ENCODE data around the gene NCK1. TPM values are rescaled to one million over a fixed set of nuclear protein-coding genes. Genes with fewer than 3 reads are reported as not detected.
A peak's percentile ranks its signal among the peaks of the same experiment; 100 is the strongest.
"Not testable (repeated sequence)": the region's sequence is repeated elsewhere in the genome, so short reads cannot be mapped to it uniquely, and the experiment has no call there.

NCK1 gene
- total RNA-seq, 2 experiments from 2014 or later = 30.4 to 31.9 TPM

- POLR2A ChIA-PET = interaction anchor here (0.7 to 4.5 kb wide), 5 partner anchors 23 to 1731 kb away, joined by 3 to 46 read pairs (median 5); partner anchors contain the start of genes CEP70 and STAG1
- H3K36me3 Mint-ChIP-seq (ENCODE audit: low read depth) = peaks cover 35% of the 10 kb centered on the region
- H3K4me3 Mint-ChIP-seq = peak overlapping the region; percentile 96
- H3K27ac Mint-ChIP-seq = peak overlapping the region; percentile 98
- H3K4me1 Mint-ChIP-seq = peaks cover 44% of the 10 kb centered on the region
- H3K9me3 Mint-ChIP-seq (ENCODE audit: low read depth) = no peaks in the 10 kb centered on the region
- DNase-seq (peak; percentile 63), ATAC-seq (peak; percentile 8)
- intact Hi-C loops (cut with DNase I, micrococcal nuclease) = loop anchor here (1.0 to 10.0 kb wide), 12 partner anchors 40 to 1970 kb away; partner anchors contain the start of genes SLC35G2 (in 2 of the 2), STAG1 (in 2 of the 2), ARMC8 (in 1 of the 2) and MSL2 (in 1 of the 2)
- no peaks in the 10 kb centered on the region for H3K27me3 Mint-ChIP-seq
- CTCF ChIA-PET = interaction anchor here (1.0 to 1.7 kb wide), 5 partner anchors 11 to 151 kb away, joined by 4 to 9 read pairs (median 4); no protein-coding TSS in a partner anchor
These were observed 762 bp downstream of the NCK1 start for GRCh38 chr3:136862617-136863322.

GRCh38 chr3:136869282-136869681, 7.3 kb downstream of the NCK1 start:
- intact Hi-C loops (cut with DNase I, micrococcal nuclease) = loop anchor here in 1 of 2 experiments (10.0 kb wide), 1 partner anchor 614 kb away; the partner anchor contains the start of gene PCCB
- peaks cover 56% of the 10 kb centered on the region for H3K4me1 Mint-ChIP-seq
- no peak overlapping the region for H3K4me3 Mint-ChIP-seq
- peaks cover 17% of the 10 kb centered on the region for H3K9me3 Mint-ChIP-seq (ENCODE audit: low read depth)
- no peak for ATAC-seq
- peaks cover 61% of the 10 kb centered on the region for H3K36me3 Mint-ChIP-seq (ENCODE audit: low read depth)
- H3K27ac Mint-ChIP-seq = no peak overlapping the region
- ChIA-PET POLR2A (no interaction called here), CTCF (interaction anchor here (1.0 kb wide), 1 partner anchor 795 kb away, joined by 3 read pairs; no protein-coding TSS in a partner anchor)
- no peak for DNase-seq
- no peaks in the 10 kb centered on the region for H3K27me3 Mint-ChIP-seq

- H3K27ac Mint-ChIP-seq; H3K27me3 Mint-ChIP-seq; DNase-seq; intact Hi-C loops (cut with DNase I, micrococcal nuclease); ATAC-seq; POLR2A ChIA-PET; H3K4me3 Mint-ChIP-seq; CTCF ChIA-PET: not testable (repeated sequence)
- Mint-ChIP-seq H3K36me3 (ENCODE audit: low read depth) (peaks cover 55% of the 10 kb centered on the region), H3K4me1 (peaks cover 50% of the 10 kb centered on the region), H3K9me3 (ENCODE audit: low read depth) (peaks cover 17% of the 10 kb centered on the region)
These were observed 10.2 kb downstream of the NCK1 start for GRCh38 chr3:136872258-136872657.

- Mint-ChIP-seq H3K36me3 (ENCODE audit: low read depth) (peaks cover 20% of the 10 kb centered on the region), H3K4me1 (peaks cover 46% of the 10 kb centered on the region)
- H3K27me3 Mint-ChIP-seq; H3K9me3 Mint-ChIP-seq (ENCODE audit: low read depth); intact Hi-C loops (cut with DNase I, micrococcal nuclease); H3K27ac Mint-ChIP-seq; ATAC-seq; CTCF ChIA-PET; DNase-seq; H3K4me3 Mint-ChIP-seq; POLR2A ChIA-PET: not testable (repeated sequence)
These were observed 17.5 kb downstream of the NCK1 start for GRCh38 chr3:136879510-136879909.

GRCh38 chr3:136882571-136882970, 20.6 kb downstream of the NCK1 start:
- intact Hi-C loops (cut with DNase I, micrococcal nuclease) = no loop called here
- DNase-seq (no peak), ATAC-seq (peak; percentile 77)
- ChIA-PET CTCF (no interaction called here), POLR2A (no interaction called here)
- H3K4me3 Mint-ChIP-seq = no peak overlapping the region
- H3K27me3 Mint-ChIP-seq = no peaks in the 10 kb centered on the region
- H3K9me3 Mint-ChIP-seq (ENCODE audit: low read depth) = peaks cover 8% of the 10 kb centered on the region
- peaks cover 64% of the 10 kb centered on the region for H3K4me1 Mint-ChIP-seq
- no peak overlapping the region for H3K27ac Mint-ChIP-seq
- H3K36me3 Mint-ChIP-seq (ENCODE audit: low read depth) = peaks cover 18% of the 10 kb centered on the region

GRCh38 chr3:136883967-136884720, 22.1 kb downstream of the NCK1 start:
- H3K4me3 Mint-ChIP-seq = no peak overlapping the region
- H3K4me1 Mint-ChIP-seq = peaks cover 71% of the 10 kb centered on the region
- H3K27me3 Mint-ChIP-seq = no peaks in the 10 kb centered on the region
- peaks cover 18% of the 10 kb centered on the region for H3K36me3 Mint-ChIP-seq (ENCODE audit: low read depth)
- ATAC-seq = no peak
- peak overlapping the region; percentile 39 for H3K27ac Mint-ChIP-seq
- no peak for DNase-seq
- intact Hi-C loops (cut with DNase I, micrococcal nuclease) = no loop called here
- peaks cover 6% of the 10 kb centered on the region for H3K9me3 Mint-ChIP-seq (ENCODE audit: low read depth)
- CTCF ChIA-PET = interaction anchor here (0.6 to 1.5 kb wide), 4 partner anchors 11 to 794 kb away, joined by 3 to 4 read pairs (median 3); no protein-coding TSS in a partner anchor
- POLR2A ChIA-PET = no interaction called here

GRCh38 chr3:136885357-136886213, 23.6 kb downstream of the NCK1 start:
- CTCF ChIA-PET = interaction anchor here (1.4 to 1.5 kb wide), 2 partner anchors 9 to 13 kb away, joined by 4 to 6 read pairs; no protein-coding TSS in a partner anchor
- Mint-ChIP-seq H3K4me1 (peaks cover 68% of the 10 kb centered on the region), H3K27ac (peak overlapping the region; percentile 68), H3K27me3 (no peaks in the 10 kb centered on the region), H3K36me3 (ENCODE audit: low read depth) (peaks cover 25% of the 10 kb centered on the region), H3K9me3 (ENCODE audit: low read depth) (peaks cover 2% of the 10 kb centered on the region), H3K4me3 (peak overlapping the region; percentile 18)
- DNase-seq (no peak), ATAC-seq (peak; percentile 60)
- POLR2A ChIA-PET = no interaction called here
- intact Hi-C loops (cut with DNase I, micrococcal nuclease) = no loop called here

GRCh38 chr3:136889947-136890346, 27.9 kb downstream of the NCK1 start:
- intact Hi-C loops (cut with DNase I, micrococcal nuclease) = no loop called here

GRCh38 chr3:136891934-136892855, 30.2 kb downstream of the NCK1 start:
- peaks cover 5% of the 10 kb centered on the region for H3K9me3 Mint-ChIP-seq (ENCODE audit: low read depth)
- no peak overlapping the region for H3K4me3 Mint-ChIP-seq
- ATAC-seq (no peak), DNase-seq (no peak)
- ChIA-PET POLR2A (no interaction called here), CTCF (no interaction called here)
- H3K27me3 Mint-ChIP-seq = no peaks in the 10 kb centered on the region
- no peak overlapping the region for H3K27ac Mint-ChIP-seq
- peaks cover 53% of the 10 kb centered on the region for H3K36me3 Mint-ChIP-seq (ENCODE audit: low read depth)
- peaks cover 50% of the 10 kb centered on the region for H3K4me1 Mint-ChIP-seq
- intact Hi-C loops (cut with DNase I, micrococcal nuclease) = no loop called here

More at GRCh38 chr3:136889947-136890346, 27.9 kb downstream of the NCK1 start:
- DNase-seq (no peak), ATAC-seq (no peak)
- no peaks in the 10 kb centered on the region for H3K27me3 Mint-ChIP-seq
- ChIA-PET POLR2A (interaction anchor here (0.9 kb wide), 1 partner anchor 29 kb away, joined by 3 read pairs; no protein-coding TSS in a partner anchor), CTCF (no interaction called here)
- H3K4me3 Mint-ChIP-seq = no peak overlapping the region
- H3K36me3 Mint-ChIP-seq (ENCODE audit: low read depth) = peaks cover 51% of the 10 kb centered on the region
- peaks cover 5% of the 10 kb centered on the region for H3K9me3 Mint-ChIP-seq (ENCODE audit: low read depth)
- no peak overlapping the region for H3K27ac Mint-ChIP-seq
- H3K4me1 Mint-ChIP-seq = peaks cover 64% of the 10 kb centered on the region

GRCh38 chr3:136893848-136894443, 31.9 kb downstream of the NCK1 start:
- DNase-seq (no peak), ATAC-seq (no peak)
- no peaks in the 10 kb centered on the region for H3K27me3 Mint-ChIP-seq
- intact Hi-C loops (cut with DNase I, micrococcal nuclease) = no loop called here
- H3K4me3 Mint-ChIP-seq = no peak overlapping the region
- CTCF ChIA-PET = no interaction called here
- H3K9me3 Mint-ChIP-seq (ENCODE audit: low read depth) = peaks cover 5% of the 10 kb centered on the region
- H3K27ac Mint-ChIP-seq = no peak overlapping the region
- H3K4me1 Mint-ChIP-seq = peaks cover 51% of the 10 kb centered on the region
- POLR2A ChIA-PET = no interaction called here
- peaks cover 50% of the 10 kb centered on the region for H3K36me3 Mint-ChIP-seq (ENCODE audit: low read depth)

Measured in activated CD4-positive, alpha-beta T cell treated with anti-CD3 and anti-CD28 coated beads for 36 hours (primary cell).